GM19324 (cell line): ENCODE data around the gene CLASP1.
"Not testable (repeated sequence)": the region's sequence is repeated elsewhere in the genome, so short reads cannot be mapped to it uniquely, and the experiment has no call there.

ENCODE experiments used
- ATAC-seq: cut with Tn5 transposase; IDR thresholded peaks from one replicate; pipeline ENCODE4 v1.9.1; 2021; ENCODE audit warnings: mild to moderate bottlenecking, moderate library complexity; ENCODE audit not compliant: unreplicated experiment, low FRiP score

CLASP1 gene

DNA sequence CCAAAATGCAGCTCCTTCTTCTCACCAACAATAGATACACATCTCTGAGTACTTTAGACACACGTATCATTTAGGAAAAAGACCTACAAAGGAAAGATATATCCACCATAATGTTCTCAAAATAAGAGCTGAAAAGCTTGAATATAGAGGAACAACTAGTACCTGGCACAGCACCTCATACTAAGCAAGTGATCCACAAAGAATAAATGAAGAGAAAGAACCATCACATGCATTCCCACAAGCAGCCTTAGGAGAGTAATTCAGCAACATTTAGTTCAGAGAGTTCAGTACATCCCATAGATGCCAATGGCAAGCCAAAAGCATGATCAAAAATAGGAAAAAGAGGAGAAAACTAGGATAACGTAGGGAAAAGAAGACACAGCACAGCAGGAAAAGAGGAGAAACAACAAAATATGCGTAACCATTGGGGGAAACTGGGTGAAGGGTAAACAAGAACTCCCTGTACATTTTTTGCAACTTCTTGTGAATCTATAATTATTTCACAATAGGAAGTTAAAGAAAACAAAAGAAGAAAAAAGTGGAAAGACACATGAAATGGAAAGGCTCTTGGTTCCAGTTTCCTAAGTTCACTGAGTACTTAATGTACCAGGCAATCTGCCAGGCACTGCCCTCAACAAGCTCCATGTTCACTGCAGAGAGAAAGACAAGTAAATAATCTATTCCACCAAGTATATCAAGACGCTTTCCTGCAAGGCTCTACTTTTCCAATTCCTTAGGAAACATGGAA is 22.3 kb downstream of the CLASP1 start:
- ATAC-seq = no peak

- ATAC-seq = no peak
These were observed 23.3 kb downstream of the CLASP1 start for GRCh38 chr2:121625953-121626352.

DNA sequence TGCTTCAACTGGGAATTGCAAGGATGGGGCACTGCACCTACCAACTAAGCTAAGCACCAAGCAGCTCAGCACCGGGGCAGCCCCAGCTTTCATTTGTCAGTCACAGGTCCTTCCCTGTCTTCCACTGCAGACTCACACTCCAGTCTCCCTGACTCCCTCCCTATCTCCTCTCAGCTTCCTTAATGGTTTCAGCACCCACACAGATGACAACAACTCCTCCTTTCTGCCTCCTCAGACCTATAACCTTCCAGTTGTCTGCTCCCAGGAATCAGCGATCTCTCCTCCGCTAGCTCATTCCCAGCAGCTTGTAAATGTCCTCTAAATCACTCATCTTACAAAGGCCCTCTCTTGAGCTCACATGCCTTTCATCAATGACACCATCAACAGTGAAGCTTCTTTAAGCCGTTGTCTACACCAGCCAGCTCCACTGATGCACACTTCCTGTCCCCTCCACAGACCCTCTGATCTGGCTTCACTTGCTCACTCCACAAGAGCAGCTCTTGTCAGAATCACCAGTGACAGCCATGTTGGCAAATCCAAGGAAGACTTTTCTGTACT is 32.1 kb downstream of the CLASP1 start:
- no peak for ATAC-seq

GRCh38 chr2:121613774-121614173 is 35.5 kb downstream of the CLASP1 start:
- ATAC-seq = no peak

- ATAC-seq = no peak
These were observed 36.1 kb downstream of the CLASP1 start for GRCh38 chr2:121613152-121613551.

- no peak for ATAC-seq
These were observed 37.2 kb downstream of the CLASP1 start for GRCh38 chr2:121611730-121612705.

- ATAC-seq = not testable (repeated sequence)
These were observed 38.1 kb downstream of the CLASP1 start for GRCh38 chr2:121611048-121611649.

DNA sequence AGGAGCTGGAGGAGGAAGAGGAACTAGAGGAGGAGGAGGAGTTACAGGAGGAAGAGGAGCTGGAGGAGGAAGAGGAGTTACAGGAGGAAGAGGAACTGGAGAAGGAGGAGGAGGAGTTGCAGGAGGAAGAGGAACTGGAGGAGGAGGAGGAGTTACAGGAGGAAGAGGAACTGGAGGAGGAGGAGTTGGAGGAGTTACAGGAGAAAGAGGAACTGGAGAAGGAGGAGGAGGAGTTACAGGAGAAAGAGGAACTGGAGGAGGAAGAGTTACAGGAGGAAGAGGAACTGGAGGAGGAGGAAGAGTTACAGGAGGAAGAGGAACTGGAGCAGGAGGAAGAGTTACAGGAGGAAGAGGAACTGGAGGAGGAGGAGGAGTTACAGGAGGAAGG is 38.8 kb downstream of the CLASP1 start:
- not testable (repeated sequence) for ATAC-seq

GRCh38 chr2:121608967-121609366 is 40.3 kb downstream of the CLASP1 start:
- no peak for ATAC-seq

DNA sequence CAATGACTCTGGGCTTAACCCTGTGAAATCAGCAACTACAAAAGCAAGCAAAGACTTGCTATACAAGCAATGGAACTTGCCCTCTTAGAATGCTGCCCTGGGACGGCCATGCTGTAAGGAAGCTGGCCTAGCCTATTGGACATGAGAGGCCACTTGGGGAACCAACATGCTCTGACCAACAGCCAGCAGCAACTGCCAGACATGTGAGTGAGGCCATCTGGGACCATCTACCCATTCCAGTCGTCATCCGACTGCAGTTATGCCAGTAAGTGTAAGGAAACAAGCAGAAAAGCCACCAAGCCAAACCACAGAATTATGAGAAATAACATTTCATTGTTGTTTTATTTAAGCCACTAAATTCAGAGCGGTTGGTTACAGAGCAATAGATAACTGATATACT is 40.9 kb downstream of the CLASP1 start:
- ATAC-seq = no peak

GRCh38 chr2:121605820-121606733 is 43.2 kb downstream of the CLASP1 start:
- ATAC-seq = no peak

DNA sequence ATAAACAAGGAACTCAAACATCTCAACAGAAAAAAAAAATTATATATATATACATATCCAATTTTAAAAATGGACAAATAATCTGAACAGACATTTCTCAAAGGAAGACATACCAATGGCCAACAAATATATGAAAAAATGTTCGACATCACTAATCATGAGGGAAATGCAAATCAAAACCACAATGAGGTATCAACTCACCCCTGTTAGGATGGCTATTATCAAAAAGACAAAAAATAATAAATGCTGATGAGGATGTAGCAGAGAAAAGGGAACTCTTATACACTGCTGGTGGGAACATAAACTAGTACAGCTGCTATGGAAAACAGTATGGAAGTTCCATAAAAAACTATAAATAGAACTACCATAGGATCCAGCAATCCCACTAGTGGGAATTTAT is 46.1 kb downstream of the CLASP1 start:
- ATAC-seq = no peak

GRCh38 chr2:121599963-121600651 is 49.2 kb downstream of the CLASP1 start:
- no peak for ATAC-seq

DNA sequence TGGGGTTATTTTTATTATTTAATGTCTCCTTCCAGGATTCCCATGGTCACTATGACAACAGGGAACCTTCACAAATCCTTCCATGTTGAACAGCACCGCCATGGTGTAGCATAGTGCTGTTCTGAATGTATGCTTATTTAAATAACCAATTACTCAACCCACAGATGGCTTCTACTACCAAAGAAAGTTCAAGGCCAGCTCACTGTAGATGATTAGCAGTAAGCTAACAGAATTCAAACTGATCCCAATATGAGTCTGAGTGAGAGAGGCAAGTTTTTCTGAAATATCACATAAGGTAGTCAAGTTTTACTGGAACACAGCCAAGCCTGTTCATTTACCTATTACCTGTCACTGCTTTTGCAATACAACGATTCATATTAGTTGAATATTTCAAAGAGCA is 51.2 kb downstream of the CLASP1 start:
- no peak for ATAC-seq

DNA sequence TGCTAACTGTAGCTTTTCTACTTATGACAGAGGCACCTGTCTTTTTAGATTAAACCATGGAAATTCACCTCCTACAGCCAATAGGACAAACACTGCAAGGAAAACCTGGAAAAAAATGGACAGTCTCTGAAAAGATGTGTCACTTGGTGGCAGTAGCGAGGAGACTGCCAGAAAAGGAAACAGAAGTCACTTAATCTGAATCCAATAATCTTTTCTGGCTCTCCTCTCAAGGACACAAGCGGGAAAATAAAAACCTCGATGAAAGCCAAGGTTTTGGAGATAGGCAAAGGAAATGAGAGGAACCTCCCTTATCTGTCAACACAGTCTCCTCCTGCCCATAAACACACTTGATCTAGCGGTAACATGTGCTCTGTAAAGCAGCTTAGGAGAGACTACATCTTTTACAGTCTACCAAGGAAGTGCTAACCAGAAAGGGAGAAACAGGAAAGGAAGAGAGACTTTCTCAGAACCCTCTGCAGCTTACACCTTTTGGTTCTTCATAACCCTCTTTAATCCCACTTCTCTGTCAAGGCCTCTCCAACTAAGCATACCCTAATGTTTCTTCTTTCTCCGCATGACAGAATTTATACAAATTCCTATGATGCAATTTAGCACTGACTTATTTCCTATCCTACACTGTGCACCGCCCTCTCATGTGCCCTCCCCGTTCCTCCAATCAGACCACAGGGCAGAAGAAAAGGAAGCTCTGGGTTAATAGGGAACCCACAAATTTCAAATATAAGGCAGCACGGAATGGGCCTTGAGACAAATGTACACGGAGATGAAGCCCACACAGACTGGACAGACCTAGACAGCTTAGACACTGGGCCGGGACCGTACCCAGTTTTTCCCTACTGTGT is 52.8 kb downstream of the CLASP1 start:
- peak; percentile 62 for ATAC-seq

- ATAC-seq = peak; percentile 45
These were observed 54.0 kb downstream of the CLASP1 start for GRCh38 chr2:121595012-121595891.

GRCh38 chr2:121591199-121591598 is 58.1 kb downstream of the CLASP1 start:
- no peak for ATAC-seq
